ENCODE measurements around the gene TCAIM. TPM values are rescaled to one million over a fixed set of nuclear protein-coding genes. Genes with fewer than 3 reads are reported as not detected.
"Not testable (repeated sequence)": the region's sequence is repeated elsewhere in the genome, so short reads cannot be mapped to it uniquely, and the experiment has no call there.

The TCAIM gene
- polyA plus RNA-seq, 1 experiment: 10.1 TPM

- ChIA-PET POLR2A (no interaction called here), CTCF (no interaction called here)
- no peak for TF ChIP-seq CTCF (IDR thresholded peaks at IDR 0.05; ENCODE audit: insufficient read depth, low read depth, low read length)
- Histone ChIP-seq H3K36me3 (ENCODE audit: control insufficient read depth, insufficient read depth, low read length) (no peaks in the 10 kb centered on the region), H3K27me3 (ENCODE audit: control insufficient read depth, insufficient read depth, low read length) (no peaks in the 10 kb centered on the region), H3K4me3 (ENCODE audit: low read depth, low read length) (no peak overlapping the region)
- no peak for DNase-seq (ENCODE audit: low read depth)
These were observed 3.7 kb downstream of the TCAIM start for GRCh38 chr3:44342176-44342790.

- no peaks in the 10 kb centered on the region for H3K36me3 ChIP-seq (ENCODE audit: control insufficient read depth, insufficient read depth, low read length)
- H3K27me3 ChIP-seq (ENCODE audit: control insufficient read depth, insufficient read depth, low read length): no peaks in the 10 kb centered on the region
- no peak overlapping the region for H3K4me3 ChIP-seq (ENCODE audit: low read depth, low read length)
- DNase-seq (ENCODE audit: low read depth): no peak
- ChIA-PET CTCF (no interaction called here), POLR2A (no interaction called here)
- no peak for TF ChIP-seq CTCF (IDR thresholded peaks at IDR 0.05; ENCODE audit: insufficient read depth, low read depth, low read length)
These were observed 4.9 kb downstream of the TCAIM start for GRCh38 chr3:44343421-44343820.

GRCh38 chr3:44346590-44346989 is 8.0 kb downstream of the TCAIM start:
- H3K4me3 ChIP-seq (ENCODE audit: low read depth, low read length); H3K36me3 ChIP-seq (ENCODE audit: control insufficient read depth, insufficient read depth, low read length); CTCF ChIA-PET; H3K27me3 ChIP-seq (ENCODE audit: control insufficient read depth, insufficient read depth, low read length); DNase-seq (ENCODE audit: low read depth); POLR2A ChIA-PET: not testable (repeated sequence)

GRCh38 chr3:44348993-44349392 is 10.4 kb downstream of the TCAIM start:
- TF ChIP-seq CTCF (IDR thresholded peaks at IDR 0.05; ENCODE audit: insufficient read depth, low read depth, low read length): no peak
- POLR2A ChIA-PET: no interaction called here
- no peak for DNase-seq (ENCODE audit: low read depth)
- no peaks in the 10 kb centered on the region for H3K36me3 ChIP-seq (ENCODE audit: control insufficient read depth, insufficient read depth, low read length)
- no peak overlapping the region for H3K4me3 ChIP-seq (ENCODE audit: low read depth, low read length)
- no peaks in the 10 kb centered on the region for H3K27me3 ChIP-seq (ENCODE audit: control insufficient read depth, insufficient read depth, low read length)
- CTCF ChIA-PET: no interaction called here

- POLR2A ChIA-PET: interaction anchor here (0.7 kb wide), 1 partner anchor 15 kb away, joined by 3 read pairs; no protein-coding TSS in a partner anchor
- CTCF ChIA-PET: no interaction called here
- TF ChIP-seq CTCF (IDR thresholded peaks at IDR 0.05; ENCODE audit: insufficient read depth, low read depth, low read length): no peak
- Histone ChIP-seq H3K4me3 (ENCODE audit: low read depth, low read length) (no peak overlapping the region), H3K27me3 (ENCODE audit: control insufficient read depth, insufficient read depth, low read length) (no peaks in the 10 kb centered on the region), H3K36me3 (ENCODE audit: control insufficient read depth, insufficient read depth, low read length) (no peaks in the 10 kb centered on the region; the same call in 1 of the 2 replicates)
- no peak for DNase-seq (ENCODE audit: low read depth)
These were observed 14.9 kb downstream of the TCAIM start for GRCh38 chr3:44353355-44353924.
